NCI-H2171 treated with DMSO at 0.1 percent for 48 hours (cell line): ENCODE measurements around the gene CCDC91.

Experiments used
- DNase-seq: peaks from one replicate; lab custom pipeline; 2025; lab: John Stamatoyannopoulos, UW

Gene CCDC91

DNA sequence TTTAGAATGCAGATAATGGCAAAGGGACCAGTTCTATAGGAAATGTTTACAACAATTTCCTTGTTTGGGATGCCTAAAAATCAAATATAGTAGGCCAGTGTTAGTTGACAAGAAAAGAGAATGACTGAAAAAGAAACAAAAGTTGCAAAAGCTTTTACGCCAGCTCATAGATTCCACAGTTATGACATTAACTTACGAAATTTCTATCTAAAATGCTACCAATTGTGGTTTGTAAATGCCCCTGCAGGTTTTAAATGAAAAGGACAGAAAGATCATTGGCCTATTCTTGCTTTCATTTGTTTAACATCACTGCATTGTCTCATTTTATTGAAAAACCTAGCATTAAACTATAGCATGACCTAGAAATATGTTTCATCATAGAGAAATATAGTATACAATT is 345.8 kb downstream of the CCDC91 start:
- DNase-seq, result no peak

DNA sequence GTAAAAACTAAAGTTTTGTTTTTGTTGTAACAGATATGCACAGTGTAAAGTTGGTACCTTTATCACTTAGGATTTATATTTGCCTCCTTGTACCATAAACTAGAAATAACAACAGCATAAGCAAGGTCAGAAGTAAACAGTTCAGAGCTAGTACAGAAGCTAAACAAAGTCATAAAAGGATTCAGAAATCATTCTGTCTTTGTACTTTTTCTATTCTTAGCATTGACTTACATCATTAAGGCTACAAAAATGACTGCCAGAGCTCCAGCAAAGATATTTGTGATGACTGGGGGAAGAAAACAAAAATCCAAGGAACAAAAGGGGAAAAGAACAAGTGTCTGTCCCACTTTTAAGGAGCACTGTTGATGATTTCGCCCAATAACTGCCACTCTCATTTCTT is 347.2 kb downstream of the CCDC91 start:
- no peak for DNase-seq

DNA sequence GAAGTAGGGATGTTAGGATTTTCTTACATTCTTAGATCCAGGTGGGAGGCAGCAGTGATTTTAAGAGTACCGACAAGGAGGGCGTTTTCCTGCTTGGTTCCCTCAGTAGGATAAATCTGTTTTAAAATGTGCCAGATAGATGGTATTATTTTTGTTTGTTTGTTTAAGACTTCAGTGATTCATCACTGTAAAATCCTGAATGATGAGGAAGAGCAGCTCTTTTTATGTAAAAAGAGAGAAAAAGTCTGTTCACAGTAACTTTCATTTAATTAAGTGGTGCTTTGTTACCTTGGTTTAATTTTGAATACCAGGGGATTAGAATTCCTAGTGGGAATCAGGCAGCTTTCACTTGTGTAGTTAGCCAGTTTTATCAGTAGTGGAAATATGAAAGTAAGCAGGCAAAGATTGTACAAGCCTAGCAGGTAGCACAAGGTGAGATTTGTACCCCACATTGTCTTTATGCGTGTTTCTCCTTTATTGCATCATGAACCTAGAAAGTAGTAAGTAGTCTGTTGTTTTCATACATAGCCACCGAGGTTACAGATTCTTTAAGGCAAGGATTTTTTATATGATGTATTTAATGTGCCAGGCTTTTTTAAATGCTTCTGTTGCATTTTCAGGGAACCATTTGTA is 349.6 kb downstream of the CCDC91 start:
- DNase-seq, result no peak

- no peak for DNase-seq
Measured at GRCh38 chr12:28540324-28540714, 350.1 kb downstream of the CCDC91 start.

DNA sequence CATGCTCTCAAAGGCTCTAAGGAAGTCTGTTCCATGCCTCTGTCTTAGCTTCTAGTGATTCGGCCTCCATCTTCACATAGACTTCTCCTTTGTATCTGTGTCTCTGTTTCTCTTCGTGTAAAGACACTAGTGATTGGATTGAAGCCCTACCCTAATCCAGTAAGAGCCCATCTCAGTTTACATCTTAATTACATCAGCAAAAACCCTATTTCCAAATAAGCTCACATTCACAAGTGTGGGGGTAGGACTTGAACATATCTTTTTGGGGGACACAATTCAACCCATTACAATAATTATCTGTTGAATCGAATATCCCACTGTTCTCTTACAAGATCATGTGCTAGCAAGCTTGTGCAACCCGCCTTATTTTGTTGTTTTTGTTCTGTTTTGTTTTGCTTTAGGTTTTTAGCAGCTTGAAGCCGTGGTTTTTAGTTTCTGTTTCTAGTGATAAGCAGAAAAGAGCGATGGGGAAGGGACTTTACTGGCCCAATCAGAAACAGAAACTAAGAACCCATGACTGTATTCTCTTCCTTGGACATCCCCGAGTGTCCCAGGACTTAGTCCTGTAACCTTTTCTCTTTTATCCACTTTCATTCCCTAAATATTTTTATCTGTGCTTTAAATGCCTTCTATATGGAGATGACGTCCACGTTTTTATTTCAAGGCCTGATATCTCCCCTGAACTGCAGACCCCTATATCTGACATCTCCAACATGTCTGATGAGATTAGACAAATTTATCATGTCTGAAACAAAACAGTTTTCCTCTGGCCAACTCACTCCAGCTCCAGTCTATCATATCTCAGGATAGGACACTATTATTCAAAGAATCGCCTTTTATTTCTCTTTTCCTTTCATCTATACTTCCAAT is 353.0 kb downstream of the CCDC91 start:
- no peak for DNase-seq

GRCh38 chr12:28550757-28551704 is 360.8 kb downstream of the CCDC91 start:
- DNase-seq, result no peak

GRCh38 chr12:28552251-28552970 is 362.2 kb downstream of the CCDC91 start:
- DNase-seq, result no peak

DNA sequence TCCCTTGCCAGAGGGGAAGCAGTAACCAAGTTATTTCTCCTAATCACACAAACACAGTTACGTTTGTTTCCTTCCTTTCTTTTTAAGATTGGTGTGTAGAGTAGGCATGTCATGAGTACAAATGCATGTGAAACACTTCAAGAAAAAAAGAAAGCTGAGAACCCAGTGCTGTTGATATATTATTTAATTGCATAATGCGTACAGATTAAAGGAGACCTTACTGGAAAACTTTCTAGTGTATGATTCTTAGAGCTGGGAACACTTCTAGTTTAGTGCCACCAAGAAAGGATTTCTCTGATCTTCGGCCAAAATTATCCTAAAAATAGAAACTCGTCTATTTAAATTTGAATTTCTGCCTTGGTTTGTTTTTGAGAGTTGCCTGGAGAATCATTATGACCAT is 365.5 kb downstream of the CCDC91 start:
- no peak for DNase-seq

- DNase-seq, result no peak
Measured at GRCh38 chr12:28558250-28558649, 368.0 kb downstream of the CCDC91 start.

- DNase-seq, result no peak
Measured at GRCh38 chr12:28563286-28563685, 373.0 kb downstream of the CCDC91 start.

DNA sequence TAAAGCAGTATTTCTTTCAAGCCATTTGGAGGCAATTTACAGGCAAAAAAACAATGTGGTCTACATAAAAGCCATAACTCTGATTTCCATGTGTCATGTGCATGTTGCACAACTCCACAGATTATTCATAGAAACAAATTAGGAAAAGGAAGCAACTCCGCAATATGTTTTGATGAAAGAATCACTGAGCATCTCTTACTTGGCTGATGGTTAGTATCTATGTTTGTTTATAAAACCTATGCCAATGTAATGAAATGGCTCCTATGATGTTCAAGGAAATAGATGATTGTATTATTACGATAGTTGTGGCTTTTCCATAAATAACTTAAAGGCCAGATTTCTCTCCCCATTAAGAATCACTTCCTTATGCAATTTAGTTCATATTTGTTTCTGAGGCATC is 373.7 kb downstream of the CCDC91 start:
- DNase-seq, result no peak

- no peak for DNase-seq
Measured at GRCh38 chr12:28568118-28568517, 377.9 kb downstream of the CCDC91 start.

- peak; percentile 36 for DNase-seq
Measured at GRCh38 chr12:28568704-28569103, 378.4 kb downstream of the CCDC91 start.

- no peak for DNase-seq
Measured at GRCh38 chr12:28569698-28570411, 379.6 kb downstream of the CCDC91 start.

GRCh38 chr12:28570811-28571210 is 380.6 kb downstream of the CCDC91 start:
- DNase-seq, result no peak

DNA sequence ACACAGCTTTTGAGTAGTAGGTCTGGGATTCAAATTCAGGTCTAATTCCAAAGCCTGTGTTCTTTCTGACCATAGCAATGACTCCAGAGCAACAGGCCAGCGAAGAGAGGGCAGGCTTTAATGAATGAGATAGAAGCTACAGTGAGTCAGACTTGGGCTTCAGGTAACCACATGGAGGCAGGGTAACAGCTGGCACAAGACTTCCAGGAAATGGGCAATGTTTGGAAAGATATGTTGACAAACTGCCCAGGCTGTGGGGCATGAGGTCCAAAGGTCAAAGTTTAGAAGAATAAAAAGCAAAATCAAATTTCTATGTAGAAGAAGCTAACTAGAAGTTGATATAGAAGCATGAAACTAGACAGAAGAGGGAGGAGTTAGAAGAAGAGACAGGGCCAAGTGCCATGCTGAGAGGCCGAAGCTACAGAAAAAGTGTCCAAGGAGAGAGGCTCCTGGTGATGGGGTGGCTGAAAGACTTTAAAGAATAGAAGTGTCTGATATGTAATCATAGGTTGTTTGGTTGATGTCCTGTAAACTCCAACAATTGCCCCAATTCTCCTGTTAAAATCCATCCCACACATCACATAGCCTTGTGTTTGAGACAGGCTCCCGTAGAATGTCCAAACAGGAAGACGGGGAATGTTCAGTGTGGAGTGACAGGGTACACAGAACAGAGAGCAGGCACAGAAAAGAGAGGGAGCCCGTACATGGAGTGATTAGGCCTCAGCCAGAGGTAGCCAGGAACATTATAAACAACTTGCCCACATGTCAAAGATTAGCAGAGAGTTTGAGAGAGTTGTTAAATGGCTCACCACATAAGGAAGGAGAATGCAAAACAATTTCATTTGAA is 384.7 kb downstream of the CCDC91 start:
- DNase-seq, result no peak

DNA sequence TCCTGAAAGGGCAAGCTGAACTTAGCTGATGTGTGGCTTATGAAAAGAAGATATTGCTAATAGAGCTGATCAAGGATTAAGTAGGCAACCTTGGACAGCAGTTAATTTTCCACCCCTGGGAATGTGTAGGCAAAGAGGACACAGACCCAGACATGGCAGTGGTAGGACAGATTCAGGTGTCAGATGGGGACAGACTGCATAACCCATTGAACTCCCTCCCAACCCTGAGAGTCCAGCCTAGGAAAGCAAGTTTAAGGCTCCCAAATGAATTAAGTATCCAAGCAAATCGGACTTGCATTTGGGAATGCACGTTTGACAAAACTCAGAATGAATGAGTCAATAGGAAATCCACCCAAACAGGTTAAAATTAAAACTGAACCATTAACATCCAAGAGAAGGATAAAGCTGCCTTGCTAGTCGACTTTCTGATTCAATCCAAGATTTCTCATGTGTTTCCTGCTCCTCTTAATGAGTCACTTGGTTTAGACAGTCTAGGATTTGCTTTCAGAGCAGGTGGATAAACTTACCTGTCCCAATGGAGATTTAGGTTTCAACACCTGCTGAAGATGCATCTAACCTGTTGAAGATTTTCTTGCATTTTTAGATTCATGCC is 385.4 kb downstream of the CCDC91 start:
- DNase-seq, result no peak

GRCh38 chr12:28578361-28578760 is 388.1 kb downstream of the CCDC91 start:
- no peak for DNase-seq

- no peak for DNase-seq
Measured at GRCh38 chr12:28578833-28579252, 388.6 kb downstream of the CCDC91 start.
